Hematopoietic multipotent progenitor cell treated with erythropoietin and hydrocortisone succinate and interleukin-3 and kit ligand, for 6 days (in vitro differentiated cells): ENCODE data around the gene MOGAT3.
A peak's percentile ranks its signal among the peaks of the same experiment; 100 is the strongest.

ENCODE experiments used
- DNase-seq: peaks from one replicate; pipeline ENCODE4 v3.0.0-alpha.2; 2015

The MOGAT3 gene

GRCh38 chr7:101170617-101171441 lies 30.0 kb downstream of the MOGAT3 start:
- no peak for DNase-seq

GRCh38 chr7:101169838-101170551 lies 30.8 kb downstream of the MOGAT3 start:
- DNase-seq, result peak; percentile 79

- no peak for DNase-seq
Observed at GRCh38 chr7:101169110-101169837, 31.6 kb downstream of the MOGAT3 start.

GRCh38 chr7:101168412-101169049 lies 32.3 kb downstream of the MOGAT3 start:
- DNase-seq, result no peak

- no peak for DNase-seq
Observed at GRCh38 chr7:101167645-101168411, 33.0 kb downstream of the MOGAT3 start.

GRCh38 chr7:101166909-101167644 lies 33.8 kb downstream of the MOGAT3 start:
- no peak for DNase-seq

GRCh38 chr7:101166648-101166908 lies 34.3 kb downstream of the MOGAT3 start:
- no peak for DNase-seq

- DNase-seq, result no peak
Observed at GRCh38 chr7:101165958-101166647, 34.7 kb downstream of the MOGAT3 start.

- peak; percentile 97 for DNase-seq
Observed at GRCh38 chr7:101165075-101165957, 35.5 kb downstream of the MOGAT3 start, which contains the start of gene VGF. VGF (minus strand) TSS chr7:101165569; CDS start chr7:101164843, 726 bp downstream.

GRCh38 chr7:101164071-101164840 lies 36.6 kb downstream of the MOGAT3 start:
- peak; percentile 52 for DNase-seq

- DNase-seq, result no peak
Observed at GRCh38 chr7:101163279-101164070, 37.4 kb downstream of the MOGAT3 start.

GRCh38 chr7:101162551-101163278 lies 38.1 kb downstream of the MOGAT3 start:
- DNase-seq, result peak; percentile 72

- no peak for DNase-seq
Observed at GRCh38 chr7:101161692-101162471, 39.0 kb downstream of the MOGAT3 start.

- DNase-seq, result no peak
Observed at GRCh38 chr7:101160910-101161309, 39.9 kb downstream of the MOGAT3 start.

- no peak for DNase-seq
Observed at GRCh38 chr7:101159696-101160674, 40.9 kb downstream of the MOGAT3 start.
